ENCODE measurements around the gene ZNF518B. TPM values are rescaled to one million over a fixed set of nuclear protein-coding genes. Genes with fewer than 3 reads are reported as not detected.

Gene ZNF518B
- total RNA-seq, 1 experiment from 2014 or later: 76.6 TPM

- no peak overlapping the region for H3K4me3 ChIP-seq (ENCODE audit: low read length)
- no peak overlapping the region for H3K27ac ChIP-seq (ENCODE audit: low read length)
- DNase-seq: no peak
- no peaks in the 10 kb centered on the region for H3K9me2 ChIP-seq (replicated peaks; ENCODE audit: insufficient read depth, low read length)
- H4K20me1 ChIP-seq (ENCODE audit: insufficient read depth, low read depth, low read length): no peaks in the 10 kb centered on the region
- no peak overlapping the region for H2AFZ ChIP-seq (ENCODE audit: low read length)
- no peak overlapping the region for H3K9ac ChIP-seq (ENCODE audit: low read length)
- peaks cover 4% of the 10 kb centered on the region for H3K4me1 ChIP-seq (ENCODE audit: low read length)
- H3K79me2 ChIP-seq (ENCODE audit: low read length): no peaks in the 10 kb centered on the region
- H3K36me3 ChIP-seq (ENCODE audit: insufficient read depth, low read length): no peaks in the 10 kb centered on the region
- H3K27me3 ChIP-seq (ENCODE audit: low read length): no peaks in the 10 kb centered on the region
- H3K9me3 ChIP-seq (ENCODE audit: low read length): no peaks in the 10 kb centered on the region
- H3K4me2 ChIP-seq (ENCODE audit: low read depth, low read length, poor library complexity, severe bottlenecking): no peak overlapping the region
These were observed 4.7 kb upstream of the ZNF518B start for GRCh38 chr4:10461850-10462400.

DNA sequence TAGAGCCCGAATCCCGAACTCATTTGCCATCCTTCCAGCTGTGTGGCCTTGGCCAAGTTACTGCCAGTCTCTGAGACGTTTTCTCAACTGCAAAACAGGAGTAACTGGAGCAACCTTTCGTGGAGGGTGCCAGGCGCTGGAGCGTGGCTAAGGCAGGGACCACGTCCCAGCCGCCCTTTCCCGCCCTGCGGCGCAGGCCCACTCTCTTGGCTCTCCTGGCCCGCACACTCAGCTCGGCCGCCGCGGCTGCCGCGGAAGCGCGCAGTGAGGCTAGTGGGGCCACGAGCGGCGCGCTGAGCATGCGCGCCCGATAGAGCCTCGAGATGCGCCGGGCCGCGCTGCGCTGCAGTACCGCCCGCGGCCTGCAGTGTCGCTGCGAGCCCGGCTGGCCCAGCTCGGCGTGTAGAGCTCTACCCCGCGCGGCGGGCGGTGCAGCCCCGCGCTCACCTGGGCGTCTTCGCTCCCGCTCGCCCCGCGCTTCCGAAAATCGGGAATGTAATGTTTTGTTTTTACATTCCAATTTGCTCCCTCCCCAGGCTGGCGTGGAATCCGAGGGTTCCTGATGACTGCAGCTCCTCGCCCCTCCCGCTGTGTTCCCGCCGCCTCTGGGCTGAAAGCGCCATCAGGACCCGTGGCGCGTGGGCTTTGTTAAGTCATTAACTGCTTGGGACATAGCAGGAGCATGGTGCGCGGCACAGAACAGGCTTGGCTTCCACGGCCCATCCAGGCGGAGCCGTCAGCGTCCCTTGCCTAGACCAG, 4.0 kb upstream of the ZNF518B start:
- H3K4me2 ChIP-seq (ENCODE audit: low read depth, low read length, poor library complexity, severe bottlenecking): no peak overlapping the region

GRCh38 chr4:10460313-10461047, 3.3 kb upstream of the ZNF518B start:
- no peaks in the 10 kb centered on the region for H3K9me2 ChIP-seq (replicated peaks; ENCODE audit: insufficient read depth, low read length)
- no peak overlapping the region for H3K4me2 ChIP-seq (ENCODE audit: low read depth, low read length, poor library complexity, severe bottlenecking)
- H3K36me3 ChIP-seq (ENCODE audit: insufficient read depth, low read length): no peaks in the 10 kb centered on the region
- H3K9me3 ChIP-seq (ENCODE audit: low read length): no peaks in the 10 kb centered on the region
- H3K4me3 ChIP-seq (ENCODE audit: low read length): no peak overlapping the region
- H3K27ac ChIP-seq (ENCODE audit: low read length): no peak overlapping the region
- no peak overlapping the region for H3K9ac ChIP-seq (ENCODE audit: low read length)
- H3K79me2 ChIP-seq (ENCODE audit: low read length): peaks cover 11% of the 10 kb centered on the region
- DNase-seq: no peak
- no peak overlapping the region for H2AFZ ChIP-seq (ENCODE audit: low read length)
- H3K4me1 ChIP-seq (ENCODE audit: low read length): peaks cover 13% of the 10 kb centered on the region
- H4K20me1 ChIP-seq (ENCODE audit: insufficient read depth, low read depth, low read length): no peaks in the 10 kb centered on the region
- H3K27me3 ChIP-seq (ENCODE audit: low read length): no peaks in the 10 kb centered on the region

More for the DNA sequence above, 4.0 kb upstream of the ZNF518B start:
- Histone ChIP-seq H4K20me1 (ENCODE audit: insufficient read depth, low read depth, low read length) (no peaks in the 10 kb centered on the region), H3K9me3 (ENCODE audit: low read length) (no peaks in the 10 kb centered on the region), H2AFZ (ENCODE audit: low read length) (no peak overlapping the region), H3K79me2 (ENCODE audit: low read length) (peaks cover 4% of the 10 kb centered on the region), H3K4me3 (ENCODE audit: low read length) (no peak overlapping the region), H3K9me2 (replicated peaks; ENCODE audit: insufficient read depth, low read length) (no peaks in the 10 kb centered on the region), H3K36me3 (ENCODE audit: insufficient read depth, low read length) (no peaks in the 10 kb centered on the region), H3K27me3 (ENCODE audit: low read length) (no peaks in the 10 kb centered on the region), H3K4me1 (ENCODE audit: low read length) (peaks cover 5% of the 10 kb centered on the region), H3K27ac (ENCODE audit: low read length) (no peak overlapping the region), H3K9ac (ENCODE audit: low read length) (no peak overlapping the region)
- peak; percentile 78 for DNase-seq

GRCh38 chr4:10459305-10459704, 2.1 kb upstream of the ZNF518B start:
- no peak for DNase-seq
- H3K4me2 ChIP-seq (ENCODE audit: low read depth, low read length, poor library complexity, severe bottlenecking): no peak overlapping the region
- no peak overlapping the region for H3K27ac ChIP-seq (ENCODE audit: low read length)
- peaks cover 23% of the 10 kb centered on the region for H3K79me2 ChIP-seq (ENCODE audit: low read length)
- no peaks in the 10 kb centered on the region for H3K9me2 ChIP-seq (replicated peaks; ENCODE audit: insufficient read depth, low read length)
- H3K4me3 ChIP-seq (ENCODE audit: low read length): no peak overlapping the region
- no peak overlapping the region for H2AFZ ChIP-seq (ENCODE audit: low read length)
- peaks cover 5% of the 10 kb centered on the region; the same call in 1 of the 2 replicates for H3K36me3 ChIP-seq (ENCODE audit: insufficient read depth, low read length)
- no peaks in the 10 kb centered on the region for H3K9me3 ChIP-seq (ENCODE audit: low read length)
- H3K4me1 ChIP-seq (ENCODE audit: low read length): peaks cover 24% of the 10 kb centered on the region
- no peak overlapping the region for H3K9ac ChIP-seq (ENCODE audit: low read length)
- H4K20me1 ChIP-seq (ENCODE audit: insufficient read depth, low read depth, low read length): no peaks in the 10 kb centered on the region
- H3K27me3 ChIP-seq (ENCODE audit: low read length): no peaks in the 10 kb centered on the region

DNA sequence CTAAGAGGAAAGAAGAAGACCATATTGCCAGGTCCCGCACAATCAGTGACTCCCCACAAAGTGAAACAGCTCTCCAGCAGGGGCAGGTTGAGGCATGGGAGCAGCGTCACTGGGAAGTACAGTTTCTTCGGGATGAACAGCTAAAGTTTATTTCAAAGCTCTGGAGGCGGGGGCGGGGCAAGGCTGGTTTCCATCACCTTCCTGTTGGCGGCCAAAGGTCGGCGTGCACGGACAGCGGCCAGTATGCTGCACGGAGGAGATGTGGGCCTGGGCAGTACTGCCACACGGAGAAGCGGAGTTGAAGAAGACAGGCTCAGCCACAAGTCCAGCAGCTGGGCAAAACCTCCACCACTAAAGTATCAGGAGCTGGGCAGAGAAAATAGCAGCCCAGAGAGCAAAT, 951 bp upstream of the ZNF518B start:
- H3K27me3 ChIP-seq (ENCODE audit: low read length): no peaks in the 10 kb centered on the region
- DNase-seq: no peak
- peaks cover 25% of the 10 kb centered on the region for H3K4me1 ChIP-seq (ENCODE audit: low read length)
- H3K9me2 ChIP-seq (replicated peaks; ENCODE audit: insufficient read depth, low read length): no peaks in the 10 kb centered on the region
- H3K4me2 ChIP-seq (ENCODE audit: low read depth, low read length, poor library complexity, severe bottlenecking): peak overlapping the region; percentile 81
- H3K36me3 ChIP-seq (ENCODE audit: insufficient read depth, low read length): peaks cover 8% of the 10 kb centered on the region; the same call in 1 of the 2 replicates
- H3K9ac ChIP-seq (ENCODE audit: low read length): no peak overlapping the region
- H3K4me3 ChIP-seq (ENCODE audit: low read length): no peak overlapping the region
- peaks cover 33% of the 10 kb centered on the region for H3K79me2 ChIP-seq (ENCODE audit: low read length)
- no peak overlapping the region for H2AFZ ChIP-seq (ENCODE audit: low read length)
- no peak overlapping the region for H3K27ac ChIP-seq (ENCODE audit: low read length)
- H3K9me3 ChIP-seq (ENCODE audit: low read length): no peaks in the 10 kb centered on the region
- H4K20me1 ChIP-seq (ENCODE audit: insufficient read depth, low read depth, low read length): no peaks in the 10 kb centered on the region

DNA sequence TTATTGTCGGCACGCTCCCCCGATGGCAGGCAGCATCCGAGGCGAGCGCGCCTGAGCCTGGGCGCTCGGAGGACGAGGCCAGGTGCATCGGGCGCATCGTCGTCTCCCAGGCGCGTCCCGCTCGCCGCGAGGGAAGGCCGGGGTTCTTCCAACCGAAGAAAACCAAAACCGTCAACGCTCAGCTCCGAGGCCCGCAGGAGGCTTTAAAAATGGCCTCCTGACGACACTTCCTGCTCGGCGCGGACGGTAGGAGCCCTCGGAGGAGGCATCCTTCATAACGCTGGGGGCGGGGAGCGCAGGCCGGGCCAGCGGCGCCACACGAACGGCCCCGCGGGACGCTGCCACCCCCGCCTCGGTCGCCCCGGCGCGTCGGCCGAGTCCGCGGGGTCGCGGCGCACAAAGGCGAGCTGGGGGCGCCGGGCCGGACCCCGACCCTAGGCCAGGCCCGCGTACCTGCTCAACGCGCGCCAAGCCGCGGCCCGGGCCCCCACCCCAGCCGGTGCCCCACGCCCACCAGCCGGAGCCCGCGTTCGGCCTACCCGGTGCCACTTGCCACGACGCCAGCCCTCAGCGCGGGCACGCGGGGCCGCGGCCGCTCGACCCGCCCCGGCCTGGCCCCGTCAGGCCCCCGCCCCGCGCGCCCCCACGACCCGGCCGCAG, 501 bp downstream of the ZNF518B start:
- H3K27ac ChIP-seq (ENCODE audit: low read length): peak overlapping the region; percentile 8; the same call in 1 of the 2 replicates
- DNase-seq: peak; percentile 88
- H3K4me3 ChIP-seq (ENCODE audit: low read length): peak overlapping the region; percentile 71
- H3K9me2 ChIP-seq (replicated peaks; ENCODE audit: insufficient read depth, low read length): no peaks in the 10 kb centered on the region
- H3K27me3 ChIP-seq (ENCODE audit: low read length): no peaks in the 10 kb centered on the region
- H3K9me3 ChIP-seq (ENCODE audit: low read length): no peaks in the 10 kb centered on the region
- peaks cover 29% of the 10 kb centered on the region for H3K4me1 ChIP-seq (ENCODE audit: low read length)
- H4K20me1 ChIP-seq (ENCODE audit: insufficient read depth, low read depth, low read length): no peaks in the 10 kb centered on the region
- peaks cover 47% of the 10 kb centered on the region for H3K79me2 ChIP-seq (ENCODE audit: low read length)
- peak overlapping the region; percentile 75 for H3K9ac ChIP-seq (ENCODE audit: low read length)
- peak overlapping the region; percentile 81 for H3K4me2 ChIP-seq (ENCODE audit: low read depth, low read length, poor library complexity, severe bottlenecking)
- H2AFZ ChIP-seq (ENCODE audit: low read length): no peak overlapping the region
- H3K36me3 ChIP-seq (ENCODE audit: insufficient read depth, low read length): peaks cover 23% of the 10 kb centered on the region; the same call in 1 of the 2 replicates

DNA sequence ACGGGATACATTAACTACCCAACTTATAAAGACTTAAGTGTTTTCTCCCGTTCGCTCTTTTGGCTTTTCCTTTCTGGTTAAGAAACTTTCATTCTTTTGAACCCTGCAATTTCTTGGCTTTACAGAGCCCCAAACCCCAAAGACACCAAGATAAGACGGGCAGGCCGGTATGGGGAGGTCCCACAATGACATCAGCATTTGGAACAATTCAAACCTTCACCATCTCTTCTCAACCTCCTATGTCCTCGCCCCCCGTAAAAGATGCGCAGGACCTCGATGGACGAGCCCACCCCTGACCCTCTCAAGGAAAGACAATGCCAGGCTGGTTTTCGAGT, 999 bp downstream of the ZNF518B start:
- H3K27ac ChIP-seq (ENCODE audit: low read length): peak overlapping the region; percentile 8; the same call in 1 of the 2 replicates
- H3K4me3 ChIP-seq (ENCODE audit: low read length): peak overlapping the region; percentile 71
- H3K4me1 ChIP-seq (ENCODE audit: low read length): peaks cover 29% of the 10 kb centered on the region
- no peak overlapping the region for H2AFZ ChIP-seq (ENCODE audit: low read length)
- peaks cover 52% of the 10 kb centered on the region for H3K79me2 ChIP-seq (ENCODE audit: low read length)
- no peaks in the 10 kb centered on the region for H4K20me1 ChIP-seq (ENCODE audit: insufficient read depth, low read depth, low read length)
- H3K4me2 ChIP-seq (ENCODE audit: low read depth, low read length, poor library complexity, severe bottlenecking): peak overlapping the region; percentile 81
- H3K9me2 ChIP-seq (replicated peaks; ENCODE audit: insufficient read depth, low read length): no peaks in the 10 kb centered on the region
- no peaks in the 10 kb centered on the region for H3K9me3 ChIP-seq (ENCODE audit: low read length)
- DNase-seq: peak; percentile 51
- H3K27me3 ChIP-seq (ENCODE audit: low read length): no peaks in the 10 kb centered on the region
- H3K9ac ChIP-seq (ENCODE audit: low read length): peak overlapping the region; percentile 75
- peaks cover 25% of the 10 kb centered on the region; the same call in 1 of the 2 replicates for H3K36me3 ChIP-seq (ENCODE audit: insufficient read depth, low read length)

DNA sequence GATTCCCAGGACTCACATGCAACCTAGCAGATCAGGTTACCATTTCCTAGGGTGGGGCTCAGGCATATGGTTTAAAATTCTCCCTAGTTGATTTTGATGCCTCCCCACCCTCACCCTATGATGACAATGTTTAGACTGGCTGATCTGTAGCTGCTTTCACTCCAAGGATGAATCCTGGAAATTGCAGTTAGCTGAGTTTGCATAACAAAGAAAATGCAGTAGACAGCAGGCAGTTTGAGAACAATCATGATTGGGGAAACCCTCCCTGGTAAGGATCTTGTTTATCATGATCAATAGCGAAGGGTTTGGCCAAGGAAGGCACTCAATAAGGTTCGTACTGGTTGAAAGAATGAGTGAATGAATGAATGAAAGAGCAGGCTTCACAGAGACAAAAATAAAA, 2.1 kb downstream of the ZNF518B start:
- no peak for DNase-seq
- Histone ChIP-seq H3K4me3 (ENCODE audit: low read length) (no peak overlapping the region), H3K79me2 (ENCODE audit: low read length) (peaks cover 63% of the 10 kb centered on the region), H3K4me2 (ENCODE audit: low read depth, low read length, poor library complexity, severe bottlenecking) (peak overlapping the region; percentile 81), H4K20me1 (ENCODE audit: insufficient read depth, low read depth, low read length) (no peaks in the 10 kb centered on the region), H3K4me1 (ENCODE audit: low read length) (peaks cover 29% of the 10 kb centered on the region), H3K9me2 (replicated peaks; ENCODE audit: insufficient read depth, low read length) (no peaks in the 10 kb centered on the region), H3K27ac (ENCODE audit: low read length) (no peak overlapping the region), H3K9ac (ENCODE audit: low read length) (no peak overlapping the region), H2AFZ (ENCODE audit: low read length) (no peak overlapping the region), H3K9me3 (ENCODE audit: low read length) (no peaks in the 10 kb centered on the region), H3K27me3 (ENCODE audit: low read length) (no peaks in the 10 kb centered on the region), H3K36me3 (ENCODE audit: insufficient read depth, low read length) (peaks cover 35% of the 10 kb centered on the region; the same call in 1 of the 2 replicates)

Data from Karpas-422 (cell line).